H9 (cell line): Measurements from ENCODE around the gene PREP. TPM values are rescaled to one million over a fixed set of nuclear protein-coding genes. Genes with fewer than 3 reads are reported as not detected.

ENCODE experiments used
- DNase-seq: peaks from one replicate; pipeline ENCODE4 v3.0.0-alpha.2; 2017
- H2AFZ ChIP-seq: one replicate; pipeline ENCODE4 v1.6.1; 2013; ENCODE audit warnings: mild to moderate bottlenecking, low read length, control low read depth, moderate library complexity
- H2AK5ac ChIP-seq: 2 replicates; pipeline ENCODE4 v1.6.1; 2013; ENCODE audit warnings: low read length, control low read depth, mixed read lengths; ENCODE audit not compliant: insufficient read length
- H2BK120ac ChIP-seq: one replicate; pipeline ENCODE4 v1.6.1; 2013; ENCODE audit warnings: low read depth, mild to moderate bottlenecking, low read length, control low read depth, inconsistent platforms; ENCODE audit not compliant: poor library complexity, severe bottlenecking
- H2BK12ac ChIP-seq: 2 replicates; pipeline ENCODE4 v1.6.1; 2013; ENCODE audit warnings: low read length, control low read depth, mixed read lengths, low read depth; ENCODE audit not compliant: insufficient read length
- H2BK15ac ChIP-seq: 2 replicates; pipeline ENCODE4 v1.6.1; 2013; ENCODE audit warnings: low read depth, low read length, control low read depth
- H2BK20ac ChIP-seq: one replicate; pipeline ENCODE4 v1.6.1; 2013; ENCODE audit warnings: low read depth, mild to moderate bottlenecking, low read length, control low read depth, inconsistent platforms; ENCODE audit not compliant: poor library complexity, severe bottlenecking
- H2BK5ac ChIP-seq: 2 replicates; pipeline ENCODE4 v1.6.1; 2013; ENCODE audit warnings: low read length, control low read depth, mixed read lengths; ENCODE audit not compliant: insufficient read length
- H3K14ac ChIP-seq: 2 replicates; pipeline ENCODE4 v1.6.1; 2013; ENCODE audit warnings: low read length, control low read depth; ENCODE audit not compliant: insufficient read depth
- H3K18ac ChIP-seq: 2 replicates; pipeline ENCODE4 v1.6.1; 2013; ENCODE audit warnings: low read depth, mild to moderate bottlenecking, mixed read lengths, low read length, control low read depth; ENCODE audit not compliant: insufficient read length
- H3K23ac ChIP-seq: 2 replicates; pipeline ENCODE4 v1.6.1; 2013; ENCODE audit warnings: low read length, control low read depth, mixed read lengths, low read depth; ENCODE audit not compliant: insufficient read length
- H3K23me2 ChIP-seq: 2 replicates; pipeline ENCODE4 v1.6.1; 2013; ENCODE audit warnings: low read depth, mild to moderate bottlenecking, mixed read lengths, low read length, control low read depth; ENCODE audit not compliant: insufficient read length, poor library complexity, severe bottlenecking
- H3K27ac ChIP-seq: 2 replicates; pipeline ENCODE4 v1.5.1; 2013; ENCODE audit warnings: low read length, control low read depth, mixed read lengths, low read depth; ENCODE audit not compliant: insufficient read length
- H3K27me3 ChIP-seq: 2 replicates; pipeline ENCODE4 v1.6.1; 2013; ENCODE audit warnings: low read length, control low read depth, inconsistent platforms; ENCODE audit not compliant: insufficient read depth
- H3K4ac ChIP-seq: 2 replicates; pipeline ENCODE4 v1.6.1; 2013; ENCODE audit warnings: low read depth, mild to moderate bottlenecking, control low read depth, inconsistent platforms, low read length, moderate library complexity
- H3K4me1 ChIP-seq: 2 replicates; pipeline ENCODE4 v1.6.1; 2013; ENCODE audit warnings: low read length, control low read depth, inconsistent platforms; ENCODE audit not compliant: insufficient read depth
- H3K4me2 ChIP-seq: 2 replicates; pipeline ENCODE4 v1.6.1; 2013; ENCODE audit warnings: low read length, control low read depth, mixed read lengths; ENCODE audit not compliant: insufficient read length, insufficient read depth
- H3K56ac ChIP-seq: 2 replicates; pipeline ENCODE4 v1.6.1; 2013; ENCODE audit warnings: low read depth, mild to moderate bottlenecking, mixed read lengths, low read length, control low read depth; ENCODE audit not compliant: insufficient read length
- H3K79me1 ChIP-seq: 2 replicates; pipeline ENCODE4 v1.6.1; 2013; ENCODE audit warnings: low read depth, mild to moderate bottlenecking, moderate library complexity, low read length, control low read depth, inconsistent platforms; ENCODE audit not compliant: insufficient read depth, poor library complexity, severe bottlenecking
- H3K79me2 ChIP-seq: 2 replicates; pipeline ENCODE4 v1.6.1; 2013; ENCODE audit warnings: low read length, control low read depth, inconsistent platforms; ENCODE audit not compliant: insufficient read depth
- H3K9ac ChIP-seq: 2 replicates; pipeline ENCODE4 v1.6.1; 2013; ENCODE audit warnings: low read length, control low read depth, mixed read lengths; ENCODE audit not compliant: insufficient read length; ENCODE audit errors: extremely low read depth
- H3K9me3 ChIP-seq: one replicate; pipeline ENCODE4 v1.6.1; 2013; ENCODE audit warnings: low read depth, low read length, inconsistent platforms; ENCODE audit not compliant: control insufficient read depth
- H3T11ph ChIP-seq: one replicate; pipeline ENCODE4 v1.6.1; 2013; ENCODE audit warnings: mild to moderate bottlenecking, low read length, control low read depth, inconsistent platforms
- H4K20me1 ChIP-seq: one replicate; pipeline ENCODE4 v1.6.1; 2013; ENCODE audit not compliant: control insufficient read depth, insufficient read length, insufficient read depth
- H4K5ac ChIP-seq: 2 replicates; pipeline ENCODE4 v1.6.1; 2013; ENCODE audit warnings: low read depth, mild to moderate bottlenecking, mixed read lengths, low read length, control low read depth; ENCODE audit not compliant: insufficient read length
- H4K8ac ChIP-seq: replicated peaks from 2 replicates; pipeline ENCODE4 v1.6.1; 2013; ENCODE audit warnings: low read length, control low read depth, mixed read lengths, low read depth; ENCODE audit not compliant: insufficient read length
- H4K91ac ChIP-seq: 2 replicates; pipeline ENCODE4 v1.6.1; 2013; ENCODE audit warnings: low read depth, mild to moderate bottlenecking, moderate library complexity, mixed read lengths, low read length, control low read depth; ENCODE audit not compliant: insufficient read length
- H3K27ac Mint-ChIP-seq, 3 experiments: 2 replicates in 2 of 3; 3 replicates in 1 of 3; pipeline ENCODE4 v1.8.0; 2020 to 2021; ENCODE audit warnings: mixed read lengths in 3 of 3, mild to moderate bottlenecking in 1 of 3, moderate library complexity in 1 of 3
- H3K27me3 Mint-ChIP-seq: 2 replicates; pipeline ENCODE4 v1.8.0; 2021; ENCODE audit warnings: low read depth, mild to moderate bottlenecking, moderate library complexity, mixed read lengths
- H3K36me3 Mint-ChIP-seq, 3 experiments: 2 replicates in 2 of 3; 3 replicates in 1 of 3; pipeline ENCODE4 v1.8.0; 2020 to 2021; ENCODE audit warnings: low read depth in 3 of 3, mixed read lengths in 3 of 3; ENCODE audit not compliant: insufficient read depth in 1 of 3
- H3K4me1 Mint-ChIP-seq, 2 experiments: 2 replicates each; pipeline ENCODE4 v1.8.0; 2020; ENCODE audit warnings: mixed read lengths in 2 of 2
- H3K4me3 Mint-ChIP-seq, 2 experiments: 2 replicates in 1 of 2; 3 replicates in 1 of 2; pipeline ENCODE4 v1.8.0; 2020 to 2021; ENCODE audit warnings: mild to moderate bottlenecking in 2 of 2, mixed read lengths in 2 of 2, moderate library complexity in 1 of 2
- H3K9me3 Mint-ChIP-seq, 2 experiments: 2 replicates in 1 of 2; 3 replicates in 1 of 2; pipeline ENCODE4 v1.8.0; 2020; ENCODE audit warnings: mild to moderate bottlenecking in 2 of 2, mixed read lengths in 2 of 2, moderate library complexity in 1 of 2
- WGBS: extraction: QIAGEN DNeasy Blood & Tissue Kit; methylation state at CpG from one replicate; pipeline ENCODE4 v1.1.7; 2013; ENCODE audit warnings: missing lambda C conversion rate, low lambda C conversion rate, mixed read lengths; ENCODE audit not compliant: insufficient read length; ENCODE audit errors: extremely low coverage; 5-methylcytosine and 5-hydroxymethylcytosine counted together
- total RNA-seq: library from RNA; stranded (reverse); gene quantifications from 2 replicates; pipeline ENCODE4 v1.2.1, GENCODE V29; 2021
- TF ChIP-seq, protein P1 (sequence below): fragments of 200-600 bp; sonication (generic); conservative IDR thresholded peaks from 3 replicates; pipeline ENCODE4 v1.8.0; 2021; ENCODE audit warnings: antibody characterized with exemption, mild to moderate bottlenecking

PREP gene
- total RNA-seq, 1 experiment from 2014 or later: 54.0 TPM

DNA sequence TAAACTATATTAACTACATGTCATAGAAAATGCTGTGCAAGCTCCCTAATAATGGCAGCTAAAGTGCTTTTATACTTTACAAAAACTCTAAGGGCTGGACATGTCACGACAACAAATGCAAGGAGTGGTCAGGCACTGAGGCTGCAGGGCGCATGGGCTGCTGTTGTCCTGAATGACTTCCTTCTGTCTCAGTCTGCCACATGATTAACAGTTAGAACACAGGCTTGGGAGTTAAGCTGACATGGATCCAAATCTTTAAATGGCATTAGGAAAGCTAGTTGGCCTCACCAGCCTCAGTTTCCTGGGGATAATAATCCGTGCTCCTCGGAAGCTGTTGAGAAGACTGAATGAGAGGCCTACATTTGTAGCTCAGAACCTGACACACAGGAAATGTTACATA lies 57.4 kb downstream of the PREP start:
- no peaks in the 10 kb centered on the region for H3K27me3 ChIP-seq
- no CpG with 5 or more reads among the region's 4 CpGs for WGBS
- no peak overlapping the region for H3K4me2 ChIP-seq
- no peak overlapping the region for H2AK5ac ChIP-seq
- peak overlapping the region; percentile 41 for H2BK5ac ChIP-seq
- H3T11ph ChIP-seq: no peak overlapping the region
- H3K14ac ChIP-seq: no peak overlapping the region
- no peaks in the 10 kb centered on the region for H4K20me1 ChIP-seq
- Mint-ChIP-seq H3K9me3 (peaks cover 2 to 3% of the 10 kb centered on the region in 2 experiments; a peak in 4 of 5 replicates), H3K36me3 (peaks cover 24 to 34% (median 33%) of the 10 kb centered on the region in 3 experiments), H3K27me3 (no peaks in the 10 kb centered on the region), H3K4me1 (no peaks in the 10 kb centered on the region), H3K27ac (0 out of 7 replicates have a peak overlapping the region, but pooled peaks of 1 of the 3 experiments have one; percentile 39), H3K4me3 (no peak overlapping the region)
- TF ChIP-seq, protein P1, sequence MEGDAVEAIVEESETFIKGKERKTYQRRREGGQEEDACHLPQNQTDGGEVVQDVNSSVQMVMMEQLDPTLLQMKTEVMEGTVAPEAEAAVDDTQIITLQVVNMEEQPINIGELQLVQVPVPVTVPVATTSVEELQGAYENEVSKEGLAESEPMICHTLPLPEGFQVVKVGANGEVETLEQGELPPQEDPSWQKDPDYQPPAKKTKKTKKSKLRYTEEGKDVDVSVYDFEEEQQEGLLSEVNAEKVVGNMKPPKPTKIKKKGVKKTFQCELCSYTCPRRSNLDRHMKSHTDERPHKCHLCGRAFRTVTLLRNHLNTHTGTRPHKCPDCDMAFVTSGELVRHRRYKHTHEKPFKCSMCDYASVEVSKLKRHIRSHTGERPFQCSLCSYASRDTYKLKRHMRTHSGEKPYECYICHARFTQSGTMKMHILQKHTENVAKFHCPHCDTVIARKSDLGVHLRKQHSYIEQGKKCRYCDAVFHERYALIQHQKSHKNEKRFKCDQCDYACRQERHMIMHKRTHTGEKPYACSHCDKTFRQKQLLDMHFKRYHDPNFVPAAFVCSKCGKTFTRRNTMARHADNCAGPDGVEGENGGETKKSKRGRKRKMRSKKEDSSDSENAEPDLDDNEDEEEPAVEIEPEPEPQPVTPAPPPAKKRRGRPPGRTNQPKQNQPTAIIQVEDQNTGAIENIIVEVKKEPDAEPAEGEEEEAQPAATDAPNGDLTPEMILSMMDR: no peak
- no peak overlapping the region for H3K9ac ChIP-seq
- no peak overlapping the region for H3K27ac ChIP-seq
- H4K5ac ChIP-seq: no peak overlapping the region
- H4K8ac ChIP-seq: no peak overlapping the region
- no peaks in the 10 kb centered on the region for H3K9me3 ChIP-seq
- H3K79me2 ChIP-seq: no peaks in the 10 kb centered on the region
- H3K4ac ChIP-seq: no peak overlapping the region
- no peak overlapping the region for H3K18ac ChIP-seq
- no peak overlapping the region for H3K23ac ChIP-seq
- no peak overlapping the region for H3K56ac ChIP-seq
- DNase-seq: no peak
- H3K4me1 ChIP-seq: no peaks in the 10 kb centered on the region
- no peak overlapping the region for H2BK12ac ChIP-seq
- no peak overlapping the region for H2AFZ ChIP-seq
- no peak overlapping the region for H4K91ac ChIP-seq
- H2BK20ac ChIP-seq: no peak overlapping the region
- no peaks in the 10 kb centered on the region for H3K79me1 ChIP-seq
- H2BK120ac ChIP-seq: no peak overlapping the region
- H2BK15ac ChIP-seq: no peak overlapping the region
- H3K23me2 ChIP-seq: no peaks in the 10 kb centered on the region
